GM08714 (cell line): ENCODE measurements around the gene ZNF281.
A peak's percentile ranks its signal among the peaks of the same experiment; 100 is the strongest.
"Not testable (repeated sequence)": the region's sequence is repeated elsewhere in the genome, so short reads cannot be mapped to it uniquely, and the experiment has no call there.

Experiments used
- H3K4me3 ChIP-seq: fragments of 200-500 bp; sonication (Bioruptor generic); 2 replicates; pipeline ENCODE4 v1.5.1; 2014; ENCODE audit warnings: mild to moderate bottlenecking, low read length, inconsistent platforms
- ZNF274 ChIP-seq: IDR thresholded peaks from 2 replicates; pipeline ENCODE4 v1.6.1; 2012; ENCODE audit warnings: mild to moderate bottlenecking, low read depth, low read length

ZNF281 gene

GRCh38 chr1:200414657-200415056 is 4.8 kb upstream of the ZNF281 start:
- H3K4me3 ChIP-seq, result no peak overlapping the region
- TF ChIP-seq ZNF274, result no peak

GRCh38 chr1:200413766-200414165 is 3.9 kb upstream of the ZNF281 start:
- not testable (repeated sequence) for H3K4me3 ChIP-seq

DNA sequence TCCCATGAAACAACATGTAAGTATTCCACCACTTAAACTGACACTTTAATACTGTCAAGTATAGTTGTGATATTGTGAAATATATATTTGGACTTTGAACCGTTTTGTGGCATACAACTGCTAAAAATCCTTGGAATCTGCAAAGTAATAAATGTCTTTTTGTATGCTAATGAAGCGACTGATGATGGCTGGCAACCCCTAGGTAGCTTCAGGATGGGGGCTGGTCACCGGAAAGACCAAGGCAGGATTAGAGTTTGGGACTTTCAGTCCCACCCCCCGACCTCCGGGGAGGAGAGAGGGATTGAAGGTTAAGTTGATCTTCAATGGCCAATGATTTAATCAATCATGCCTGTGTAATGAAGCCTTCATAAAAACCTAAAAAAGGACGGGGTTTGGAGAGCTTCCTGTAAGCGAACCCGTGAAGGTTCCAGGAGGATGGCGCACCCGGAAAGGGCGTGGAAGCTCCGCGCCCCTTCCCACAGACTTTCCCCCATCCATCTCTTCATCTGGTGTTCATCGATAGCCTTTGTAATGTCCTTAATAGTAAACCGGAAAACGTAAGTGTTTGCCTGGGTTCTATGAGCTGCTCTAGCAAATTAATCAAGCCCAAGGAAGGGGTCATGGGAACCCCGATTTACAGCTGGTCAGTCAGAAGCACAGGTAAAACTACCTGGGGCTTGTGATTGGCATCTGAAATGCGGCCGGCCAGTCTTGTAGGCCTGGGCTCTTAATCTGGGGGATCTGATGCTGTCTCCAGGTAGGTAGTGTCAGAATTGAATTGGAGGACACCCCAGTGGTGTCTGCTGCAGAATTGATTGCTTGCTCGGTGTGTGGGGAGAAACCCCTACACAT is 1.8 kb upstream of the ZNF281 start:
- no peak overlapping the region; the same call in 1 of the 2 replicates for H3K4me3 ChIP-seq
- TF ChIP-seq ZNF274, result no peak

DNA sequence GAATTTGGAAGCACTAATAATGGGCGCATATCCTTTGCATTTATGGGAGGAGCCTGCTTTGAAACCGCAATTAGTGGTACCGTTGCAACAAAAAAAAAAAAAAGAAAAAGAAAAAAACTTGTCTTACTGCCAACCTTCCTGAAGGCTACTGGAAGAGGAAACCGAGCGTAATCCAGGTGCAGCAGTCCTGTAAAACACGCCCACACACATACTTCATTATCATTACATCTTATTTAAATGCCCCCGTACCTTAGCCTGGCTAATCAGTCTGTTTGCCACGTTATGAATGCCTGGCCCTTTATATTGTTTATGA is 686 bp upstream of the ZNF281 start:
- peak overlapping the region; percentile 91 for H3K4me3 ChIP-seq
- TF ChIP-seq ZNF274, result no peak

GRCh38 chr1:200409203-200409760 is 554 bp downstream of the ZNF281 start:
- peak overlapping the region; percentile 72 for H3K4me3 ChIP-seq
- no peak for TF ChIP-seq ZNF274

GRCh38 chr1:200406161-200406797 is 3.6 kb downstream of the ZNF281 start:
- H3K4me3 ChIP-seq, result no peak overlapping the region; the same call in 1 of the 2 replicates
- TF ChIP-seq ZNF274, result no peak

GRCh38 chr1:200405264-200405663 is 4.6 kb downstream of the ZNF281 start:
- no peak for TF ChIP-seq ZNF274
- H3K4me3 ChIP-seq, result no peak overlapping the region; the same call in 1 of the 2 replicates

- H3K4me3 ChIP-seq, result no peak overlapping the region
- no peak for TF ChIP-seq ZNF274
Observed at GRCh38 chr1:200401708-200402107, 8.1 kb downstream of the ZNF281 start.

DNA sequence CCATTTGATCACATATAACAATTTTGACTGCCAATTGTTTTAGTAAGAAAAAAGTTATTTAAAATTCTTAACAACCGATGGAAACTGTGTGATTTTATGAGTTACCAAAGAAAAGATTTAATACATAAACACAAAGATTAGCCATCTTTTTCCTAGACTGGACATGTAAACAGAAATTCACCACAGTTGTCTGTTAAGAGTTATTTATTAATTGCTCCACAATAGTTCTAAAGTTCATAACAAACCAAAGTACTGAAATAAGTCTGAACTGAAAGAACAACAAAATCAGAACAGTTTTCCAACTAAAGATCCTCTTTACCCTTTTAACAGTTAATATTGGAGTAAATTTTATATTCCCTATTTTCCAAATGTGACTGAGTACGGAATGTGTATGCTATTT is 8.6 kb downstream of the ZNF281 start:
- H3K4me3 ChIP-seq, result no peak overlapping the region
- no peak for TF ChIP-seq ZNF274

DNA sequence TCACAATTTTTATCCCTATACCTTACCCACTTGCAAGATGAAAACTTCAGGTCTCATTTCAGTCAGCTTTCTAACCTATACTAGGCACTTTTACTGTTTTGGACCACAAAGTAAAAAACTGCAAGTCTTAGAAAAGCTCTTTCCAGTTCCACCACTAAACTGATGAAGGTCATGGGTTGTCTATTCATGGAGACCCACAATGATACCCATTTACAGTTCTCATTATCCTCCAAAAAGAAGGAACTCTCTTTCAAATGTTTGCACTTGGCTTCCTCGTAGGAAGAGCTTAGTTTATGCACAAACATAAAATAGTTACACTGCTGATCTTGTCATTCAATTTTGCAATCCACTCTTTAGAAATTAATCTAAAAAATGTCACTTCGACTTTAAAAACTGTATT is 9.3 kb downstream of the ZNF281 start:
- H3K4me3 ChIP-seq, result no peak overlapping the region
- no peak for TF ChIP-seq ZNF274

GRCh38 chr1:200399860-200400259 is 10.0 kb downstream of the ZNF281 start:
- H3K4me3 ChIP-seq, result no peak overlapping the region
- TF ChIP-seq ZNF274, result no peak

DNA sequence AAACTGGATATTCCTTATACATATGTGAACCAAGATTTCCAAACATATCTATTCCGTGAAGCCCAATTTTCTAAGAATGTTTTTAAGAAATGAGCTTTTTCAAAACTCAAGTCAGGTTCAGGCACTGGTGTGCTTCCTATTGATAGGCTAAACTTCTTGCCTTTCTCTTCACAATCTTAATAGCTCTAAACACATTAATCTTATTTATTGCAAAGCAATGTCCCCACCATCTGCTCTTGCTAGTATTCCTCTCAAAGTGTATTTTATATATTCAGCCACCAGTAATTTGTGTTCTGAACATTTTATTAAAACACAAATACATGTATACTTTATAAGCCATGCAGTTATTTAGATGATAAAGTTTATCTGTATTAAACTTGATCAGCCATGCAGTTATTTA is 11.5 kb downstream of the ZNF281 start:
- no peak for TF ChIP-seq ZNF274
- no peak overlapping the region for H3K4me3 ChIP-seq

DNA sequence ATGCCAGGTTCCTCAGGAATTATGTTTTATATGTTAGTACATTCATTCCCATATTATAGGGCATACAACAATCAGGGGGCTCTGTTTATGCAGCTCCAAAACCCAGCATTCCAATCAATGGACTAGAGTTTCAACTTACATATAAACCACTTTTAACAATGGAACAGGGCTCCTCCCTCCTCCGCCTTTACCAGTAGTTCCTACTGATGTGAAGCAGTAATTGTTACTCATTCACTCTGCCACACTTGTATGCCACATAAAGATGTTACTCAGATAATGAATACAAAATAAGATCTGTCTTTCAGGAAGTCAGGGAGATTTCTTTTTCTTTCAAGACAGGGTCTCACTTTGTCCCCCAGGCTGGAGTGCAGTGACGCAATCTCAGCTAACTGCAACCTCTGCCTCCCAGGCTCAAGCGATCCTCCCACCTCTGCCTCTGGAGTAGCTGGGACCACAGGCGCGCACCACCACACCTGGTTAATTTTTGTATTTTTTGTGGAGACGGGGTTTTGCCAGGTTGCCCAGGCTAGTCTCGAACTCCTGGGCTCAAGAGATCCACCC is 17.1 kb downstream of the ZNF281 start:
- no peak overlapping the region for H3K4me3 ChIP-seq
- no peak for TF ChIP-seq ZNF274

- H3K4me3 ChIP-seq, result no peak overlapping the region
- TF ChIP-seq ZNF274, result no peak
Observed at GRCh38 chr1:200391747-200392146, 18.1 kb downstream of the ZNF281 start.

- no peak overlapping the region for H3K4me3 ChIP-seq
- no peak for TF ChIP-seq ZNF274
Observed at GRCh38 chr1:200388791-200389190, 21.0 kb downstream of the ZNF281 start.

DNA sequence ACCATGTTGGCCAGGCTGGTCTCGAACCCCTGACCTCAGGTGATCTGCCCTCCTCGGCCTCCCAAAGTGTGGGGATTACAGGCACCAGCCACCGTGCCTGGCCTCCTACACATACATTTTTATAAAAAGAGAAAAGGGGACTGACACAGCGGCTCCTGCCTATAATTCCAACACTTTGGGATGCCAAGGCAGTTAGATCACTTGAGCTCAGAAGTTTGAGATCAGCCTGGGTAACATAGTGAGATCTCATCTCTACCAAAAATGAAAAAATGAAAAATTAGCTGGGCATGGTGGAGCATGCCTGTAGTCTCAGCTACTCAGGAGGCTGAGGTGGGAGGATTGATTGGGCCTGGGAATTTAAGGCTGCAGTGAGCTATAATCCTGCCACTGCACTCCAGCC is 23.4 kb downstream of the ZNF281 start:
- H3K4me3 ChIP-seq, result no peak overlapping the region
- TF ChIP-seq ZNF274, result no peak
